Endothelial cell of umbilical vein (primary cell): ENCODE data around the gene SPIB. TPM values are rescaled to one million over a fixed set of nuclear protein-coding genes. Genes with fewer than 3 reads are reported as not detected.

Experiments used
- BruUV-seq: library from RNA; stranded (reverse); fragments of 400-500 nt; replicated peaks from 2 replicates; lab custom pipeline; 2021; lab: Mats Ljungman, UMichigan
- CTCF ChIA-PET: fragments of 300-600, 350-600 bp; sonication (Branson Sonifier 250); formaldehyde crosslinking; loops from one replicate; lab custom pipeline; 2021; ENCODE audit warnings: antibody characterized with exemption, inconsistent platforms; lab: Charles Lee
- POLR2A ChIA-PET: fragments of 300-600, 350-600 bp; sonication (Branson Sonifier 250); formaldehyde crosslinking; loops from one replicate; lab custom pipeline; 2021; ENCODE audit warnings: antibody characterized with exemption, inconsistent platforms; lab: Charles Lee
- DNase-seq: peaks from one replicate; pipeline ENCODE4 v3.0.0-alpha.2; 2011; ENCODE audit warnings: low read depth, low spot score
- FAIRE-seq: peaks from 2 replicates; lab custom pipeline; 2011; peaks lifted over from hg19 to GRCh38; lab: Jason Lieb, UNC
- H2AFZ ChIP-seq: 2 replicates; pipeline ENCODE4 v1.6.0; 2012; ENCODE audit warnings: low read depth, low read length, control low read depth, inconsistent platforms
- H3K27ac ChIP-seq: 2 replicates; pipeline ENCODE4 v1.5.1; 2011; ENCODE audit warnings: low read depth, mild to moderate bottlenecking, control low read depth, low read length, moderate library complexity; ENCODE audit not compliant: insufficient read depth
- H3K27me3 ChIP-seq, 2 experiments: 2 replicates each; pipeline versions ENCODE4 v1.6.0 to v1.6.1; 2011; ENCODE audit warnings: low read length in 2 of 2, mixed read lengths in 1 of 2; ENCODE audit not compliant: control insufficient read depth in 2 of 2, insufficient read depth in 2 of 2
- H3K36me3 ChIP-seq, 2 experiments: 2 replicates in 1 of 2; 3 replicates in 1 of 2; pipeline ENCODE4 v1.5.1; 2011; ENCODE audit warnings: low read length in 2 of 2, mild to moderate bottlenecking in 1 of 2, moderate library complexity in 1 of 2; ENCODE audit not compliant: control insufficient read depth in 2 of 2, insufficient read depth in 2 of 2; ENCODE audit errors: extremely low read depth in 1 of 2
- H3K4me1 ChIP-seq: 3 replicates; pipeline ENCODE4 v1.5.1; 2011; ENCODE audit warnings: mild to moderate bottlenecking, low read length; ENCODE audit not compliant: control insufficient read depth, insufficient read depth; ENCODE audit errors: extremely low read depth
- H3K4me2 ChIP-seq: 2 replicates; pipeline ENCODE4 v1.6.1; 2011; ENCODE audit warnings: low read length, control low read depth, mixed read lengths; ENCODE audit not compliant: insufficient read depth
- H3K4me3 ChIP-seq, 3 experiments: fragments of 200-600 bp in 1 of 3; sonication (generic), shearing (Covaris generic) in 1 of 3; replicated peaks in 1 of 3; 2 replicates each; pipeline ENCODE4 v1.5.1; 2011 to 2016; ENCODE audit warnings: control low read depth in 3 of 3, low read length in 3 of 3, mild to moderate bottlenecking in 2 of 3, inconsistent platforms in 1 of 3, low read depth in 1 of 3, moderate library complexity in 1 of 3; ENCODE audit not compliant: insufficient read depth in 1 of 3
- H3K79me2 ChIP-seq: 2 replicates; pipeline ENCODE4 v1.6.0; 2012; ENCODE audit warnings: low read length, inconsistent platforms; ENCODE audit not compliant: control insufficient read depth, insufficient read depth
- H3K9ac ChIP-seq: replicated peaks from 2 replicates; pipeline ENCODE3; 2011; ENCODE audit warnings: low read length, control low read depth; ENCODE audit not compliant: insufficient read depth; ENCODE audit errors: extremely low read depth
- H3K9me1 ChIP-seq: replicated peaks from 3 replicates; pipeline ENCODE4 v1.6.0; 2011; ENCODE audit warnings: mild to moderate bottlenecking, low read length; ENCODE audit not compliant: control insufficient read depth, insufficient read depth; ENCODE audit errors: extremely low read depth
- H3K9me3 ChIP-seq: replicated peaks from 2 replicates; pipeline ENCODE4 v1.5.1; 2012; ENCODE audit warnings: low read length, inconsistent platforms; ENCODE audit not compliant: control insufficient read depth, insufficient read depth
- H4K20me1 ChIP-seq: replicated peaks from 2 replicates; pipeline ENCODE3; 2011; ENCODE audit warnings: mild to moderate bottlenecking, low read length; ENCODE audit not compliant: control insufficient read depth, insufficient read depth; ENCODE audit errors: extremely low read depth
- CTCF ChIP-seq, 2 donors: IDR thresholded peaks; 1 replicate in 1 of 2; 2 replicates in 1 of 2; pipeline ENCODE4 v1.5.1; 2011; ENCODE audit warnings: low read length in 2 of 2, mild to moderate bottlenecking in 2 of 2, moderate library complexity in 2 of 2, control low read depth in 1 of 2, inconsistent platforms in 1 of 2, low read depth in 1 of 2; ENCODE audit not compliant: insufficient read depth in 1 of 2; ENCODE audit errors: extremely low read depth in 1 of 2
- EZH2 ChIP-seq: IDR thresholded peaks from 2 replicates; pipeline ENCODE4 v1.6.1; 2012; ENCODE audit warnings: borderline replicate concordance, low read depth, mild to moderate bottlenecking, moderate library complexity, low read length, inconsistent platforms; ENCODE audit not compliant: severe bottlenecking
- FOS ChIP-seq: IDR thresholded peaks from 2 replicates; pipeline ENCODE4 v1.6.1; 2011; ENCODE audit warnings: mild to moderate bottlenecking, low read length, moderate library complexity, borderline replicate concordance; ENCODE audit not compliant: insufficient read depth
- GATA2 ChIP-seq: IDR thresholded peaks from 2 replicates; pipeline ENCODE4 v1.7.0; 2011; ENCODE audit warnings: low read depth, mild to moderate bottlenecking, moderate library complexity, mixed read lengths, low read length; ENCODE audit not compliant: insufficient read length, insufficient read depth
- JUN ChIP-seq: IDR thresholded peaks from 2 replicates; pipeline ENCODE4 v1.6.1; 2011; ENCODE audit warnings: borderline replicate concordance, low read depth; ENCODE audit not compliant: insufficient read length, insufficient read depth
- MYC ChIP-seq: IDR thresholded peaks from one replicate; pipeline ENCODE4 v1.6.1; 2011; ENCODE audit warnings: mild to moderate bottlenecking, low read depth, low read length
- POLR2A ChIP-seq: IDR thresholded peaks from 2 replicates; pipeline ENCODE4 v1.6.1; 2012; ENCODE audit warnings: low read depth, mild to moderate bottlenecking, control low read depth, low read length
- POLR2AphosphoS5 ChIP-seq: IDR thresholded peaks from 2 replicates; pipeline ENCODE4 v1.6.1; 2012; ENCODE audit warnings: low read depth, mild to moderate bottlenecking, control low read depth, low read length, moderate library complexity; ENCODE audit not compliant: insufficient read depth
- dilution Hi-C: fragments of 300-500 bp; cut with MboI; formaldehyde crosslinking; loops from one replicate; pipeline ENCODE4 v1.15.0; 2019; ENCODE audit warnings: low sequenced_read_pairs; ENCODE audit not compliant: extremely low pct_ligation_motif_present
- intact Hi-C: fragments of 100-400 bp; cut with micrococcal nuclease; formaldehyde crosslinking; loops from one replicate; pipeline ENCODE4 v1.10.0; 2022
- polyA plus RNA-seq, 4 experiments: library from polyadenylated mRNA; depleted of rRNA in 3 of 4; stranded (reverse) in 3 of 4; unstranded in 1 of 4; fragments of >200 nt; gene quantifications; 2 replicates each; pipeline versions ENCODE4 v1.2.1 to v1.2.3, GENCODE V29; 2011 to 2012; ENCODE audit warnings: missing spikeins in 1 of 4
- total RNA-seq: library from RNA; stranded (reverse); gene quantifications from 2 replicates; pipeline ENCODE4 v1.2.3, GENCODE V29; 2021
- TF ChIP-seq, protein P1 (sequence below): IDR thresholded peaks from 2 replicates; pipeline ENCODE4 v1.6.1; 2011; ENCODE audit not compliant: insufficient read depth, insufficient read length

SPIB gene
- total and polyA plus RNA-seq, 2 donors (not counting 3 experiments of a cell fraction or from before 2014, with no cell fraction given): not detected

- no peak overlapping the region for H3K4me3 ChIP-seq
- H2AFZ ChIP-seq: no peak overlapping the region
- no peak overlapping the region for H3K9ac ChIP-seq
- H4K20me1 ChIP-seq: no peaks in the 10 kb centered on the region
- H3K9me1 ChIP-seq: no peaks in the 10 kb centered on the region
- H3K4me1 ChIP-seq: no peaks in the 10 kb centered on the region
- H3K79me2 ChIP-seq: no peaks in the 10 kb centered on the region
- ChIA-PET POLR2A (no interaction called here), CTCF (interaction anchor here (0.8 to 1.4 kb wide), 3 partner anchors 13 to 96 kb away, joined by 3 to 4 read pairs (median 3); no protein-coding TSS in a partner anchor)
- H3K4me2 ChIP-seq: no peak overlapping the region
- FAIRE-seq (no peak), DNase-seq (no peak)
- H3K27me3 ChIP-seq: no peaks in the 10 kb centered on the region
- no peak for TF ChIP-seq POLR2A
- TF ChIP-seq JUN: no peak
- TF ChIP-seq POLR2AphosphoS5: no peak
- TF ChIP-seq, protein P1, sequence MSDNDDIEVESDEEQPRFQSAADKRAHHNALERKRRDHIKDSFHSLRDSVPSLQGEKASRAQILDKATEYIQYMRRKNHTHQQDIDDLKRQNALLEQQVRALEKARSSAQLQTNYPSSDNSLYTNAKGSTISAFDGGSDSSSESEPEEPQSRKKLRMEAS: no peak
- TF ChIP-seq GATA2: no peak
- TF ChIP-seq MYC: no peak
- TF ChIP-seq EZH2: no peak
- no peak for TF ChIP-seq FOS
- BruUV-seq: no TSS peak
- H3K36me3 ChIP-seq: no peaks in the 10 kb centered on the region
- intact Hi-C loops (no loop called here), dilution Hi-C loops (no loop called here)
- no peak overlapping the region for H3K27ac ChIP-seq
- H3K9me3 ChIP-seq: no peaks in the 10 kb centered on the region
Measured at GRCh38 chr19:50453243-50453642, 34.5 kb downstream of the SPIB start.

- CTCF ChIA-PET: no interaction called here
- no peak overlapping the region for H3K4me2 ChIP-seq
- H3K27ac ChIP-seq: no peak overlapping the region
- H3K9me1 ChIP-seq: no peaks in the 10 kb centered on the region
- no peak for TF ChIP-seq FOS
- TF ChIP-seq, protein P1: no peak
- TF ChIP-seq JUN: no peak
- TF ChIP-seq CTCF (IDR thresholded peaks at IDR 0.05; ENCODE audit: extremely low read depth in 1 of 2, insufficient read depth in 1 of 2, low read depth in 1 of 2, low read length in 2 of 2): no peak
- no peak for TF ChIP-seq POLR2AphosphoS5
- TF ChIP-seq GATA2: no peak
- no peak for TF ChIP-seq MYC
- no peak for TF ChIP-seq EZH2
- no peak for TF ChIP-seq POLR2A
- no TSS peak for BruUV-seq
- FAIRE-seq (no peak), DNase-seq (no peak)
- POLR2A ChIA-PET: no interaction called here
- H3K9ac ChIP-seq: no peak overlapping the region
- no peaks in the 10 kb centered on the region for H4K20me1 ChIP-seq
- H3K36me3 ChIP-seq: no peaks in the 10 kb centered on the region
- no peak overlapping the region for H2AFZ ChIP-seq
- no peaks in the 10 kb centered on the region for H3K79me2 ChIP-seq
- dilution Hi-C loops (no loop called here), intact Hi-C loops (no loop called here)
- H3K4me3 ChIP-seq: no peak overlapping the region
- H3K9me3 ChIP-seq: no peaks in the 10 kb centered on the region
- no peaks in the 10 kb centered on the region for H3K27me3 ChIP-seq
- H3K4me1 ChIP-seq: no peaks in the 10 kb centered on the region
Measured at GRCh38 chr19:50455992-50456391, 37.3 kb downstream of the SPIB start.
